Tracheal epithelial cell (primary cell): Measurements from ENCODE around the gene CORIN. TPM values are rescaled to one million over a fixed set of nuclear protein-coding genes. Genes with fewer than 3 reads are reported as not detected.

ENCODE experiments used
- total RNA-seq: library from RNA; depleted of rRNA; stranded (reverse); fragments of >200 nt; gene quantifications from 2 replicates; pipeline ENCODE4 v1.2.1, GENCODE V29; 2014

Gene CORIN, protein sequence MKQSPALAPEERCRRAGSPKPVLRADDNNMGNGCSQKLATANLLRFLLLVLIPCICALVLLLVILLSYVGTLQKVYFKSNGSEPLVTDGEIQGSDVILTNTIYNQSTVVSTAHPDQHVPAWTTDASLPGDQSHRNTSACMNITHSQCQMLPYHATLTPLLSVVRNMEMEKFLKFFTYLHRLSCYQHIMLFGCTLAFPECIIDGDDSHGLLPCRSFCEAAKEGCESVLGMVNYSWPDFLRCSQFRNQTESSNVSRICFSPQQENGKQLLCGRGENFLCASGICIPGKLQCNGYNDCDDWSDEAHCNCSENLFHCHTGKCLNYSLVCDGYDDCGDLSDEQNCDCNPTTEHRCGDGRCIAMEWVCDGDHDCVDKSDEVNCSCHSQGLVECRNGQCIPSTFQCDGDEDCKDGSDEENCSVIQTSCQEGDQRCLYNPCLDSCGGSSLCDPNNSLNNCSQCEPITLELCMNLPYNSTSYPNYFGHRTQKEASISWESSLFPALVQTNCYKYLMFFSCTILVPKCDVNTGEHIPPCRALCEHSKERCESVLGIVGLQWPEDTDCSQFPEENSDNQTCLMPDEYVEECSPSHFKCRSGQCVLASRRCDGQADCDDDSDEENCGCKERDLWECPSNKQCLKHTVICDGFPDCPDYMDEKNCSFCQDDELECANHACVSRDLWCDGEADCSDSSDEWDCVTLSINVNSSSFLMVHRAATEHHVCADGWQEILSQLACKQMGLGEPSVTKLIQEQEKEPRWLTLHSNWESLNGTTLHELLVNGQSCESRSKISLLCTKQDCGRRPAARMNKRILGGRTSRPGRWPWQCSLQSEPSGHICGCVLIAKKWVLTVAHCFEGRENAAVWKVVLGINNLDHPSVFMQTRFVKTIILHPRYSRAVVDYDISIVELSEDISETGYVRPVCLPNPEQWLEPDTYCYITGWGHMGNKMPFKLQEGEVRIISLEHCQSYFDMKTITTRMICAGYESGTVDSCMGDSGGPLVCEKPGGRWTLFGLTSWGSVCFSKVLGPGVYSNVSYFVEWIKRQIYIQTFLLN
- under 0.01 and 0.64 TPM in 2 replicates for total RNA-seq

DNA sequence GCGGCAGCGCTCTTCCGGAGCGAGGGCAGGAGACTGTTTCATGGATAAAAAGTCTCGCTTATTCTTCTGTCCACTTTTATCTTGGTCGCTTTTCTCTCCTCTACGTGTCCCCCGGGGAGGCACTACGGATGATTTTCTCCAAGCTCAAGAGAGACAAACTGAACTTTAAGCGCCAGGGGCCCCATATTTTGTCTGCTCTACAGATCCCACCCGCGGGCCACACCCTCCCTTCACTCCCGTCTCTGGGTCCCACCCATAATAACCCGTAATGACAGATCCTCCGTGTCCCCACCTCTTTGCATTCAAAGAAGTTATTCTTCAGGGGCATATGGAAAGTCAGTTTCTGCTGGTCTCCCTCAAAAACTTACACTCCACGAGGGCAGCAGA lies at the start of gene CORIN:
TSS of gene CORIN (minus strand) at position 160 of the 387 bp plus-strand sequence. CDS start at position 42, 118 bp downstream.

Other genes with a start within 250 kb of the CORIN start
- gene NFXL1, start 76.5 kb upstream of the CORIN start, total RNA-seq: 7.2 and 11.5 TPM in 2 replicates
- gene CNGA1, start 178.6 kb upstream of the CORIN start, total RNA-seq: 1.9 and 4.0 TPM in 2 replicates
- gene NIPAL1, start 178.7 kb upstream of the CORIN start, total RNA-seq: 7.2 and 10.8 TPM in 2 replicates